A673 (cell line): ENCODE results near the gene ANKEF1. TPM values are rescaled to one million over a fixed set of nuclear protein-coding genes. Genes with fewer than 3 reads are reported as not detected.

ENCODE experiments used
- BruUV-seq: library from RNA; stranded (reverse); fragments of 400-500 nt; replicated peaks from 2 replicates; lab custom pipeline; 2021; lab: Mats Ljungman, UMichigan
- CTCF ChIA-PET: fragments of 300-600 bp; sonication (Branson Sonifier 250); formaldehyde crosslinking; loops from one replicate; lab custom pipeline; 2022; ENCODE audit warnings: antibody characterized with exemption; lab: Charles Lee
- POLR2A ChIA-PET: fragments of 300-600 bp; sonication (Branson Sonifier 250); formaldehyde crosslinking; loops from one replicate; lab custom pipeline; 2022; ENCODE audit warnings: antibody characterized with exemption; ENCODE audit not compliant: low non-redundant PET; lab: Charles Lee
- DNase-seq: peaks from one replicate; pipeline ENCODE4 v3.0.0-alpha.2; 2015; ENCODE audit warnings: low spot score
- H3K27ac ChIP-seq: fragments of 200-600 bp; sonication (generic); 2 replicates; pipeline ENCODE4 v1.5.1; 2016; ENCODE audit warnings: mixed run types, low read depth, mild to moderate bottlenecking, mixed read lengths, antibody characterized with exemption, low read length; ENCODE audit not compliant: poor library complexity, severe bottlenecking
- H3K27me3 ChIP-seq: fragments of 200-600 bp; sonication (generic); replicated peaks from 2 replicates; pipeline ENCODE4 v1.6.1; 2017; ENCODE audit warnings: mixed run types, low read depth, mild to moderate bottlenecking, mixed read lengths, antibody characterized with exemption, low read length; ENCODE audit not compliant: insufficient read depth, poor library complexity
- H3K36me3 ChIP-seq: fragments of 200-600 bp; sonication (generic); 2 replicates; pipeline ENCODE4 v1.6.1; 2016; ENCODE audit warnings: mixed run types, mild to moderate bottlenecking, mixed read lengths, antibody characterized with exemption, low read length; ENCODE audit not compliant: insufficient read depth, poor library complexity, severe bottlenecking
- H3K4me1 ChIP-seq: fragments of 200-600 bp; sonication (generic); 2 replicates; pipeline ENCODE4 v1.6.1; 2017; ENCODE audit warnings: mixed run types, mild to moderate bottlenecking, mixed read lengths, antibody characterized with exemption, low read length; ENCODE audit not compliant: insufficient read depth, poor library complexity, severe bottlenecking
- H3K4me3 ChIP-seq: fragments of 200-600 bp; sonication (generic); 2 replicates; pipeline ENCODE4 v1.5.1; 2016; ENCODE audit warnings: low read depth, mixed run types, mild to moderate bottlenecking, mixed read lengths, low read length; ENCODE audit not compliant: poor library complexity, severe bottlenecking
- H3K9me3 ChIP-seq: fragments of 200-600 bp; sonication (generic); 2 replicates; pipeline ENCODE4 v1.6.1; 2016; ENCODE audit warnings: mixed run types, low read depth, mild to moderate bottlenecking, mixed read lengths, antibody characterized with exemption, low read length; ENCODE audit not compliant: poor library complexity, severe bottlenecking
- EZH2 ChIP-seq: fragments of 200-600 bp; sonication (generic); IDR thresholded peaks from 2 replicates; pipeline ENCODE4 v1.6.1; 2017; ENCODE audit warnings: borderline replicate concordance, low read depth, mild to moderate bottlenecking, mixed read lengths, antibody characterized with exemption, low read length; ENCODE audit not compliant: poor library complexity, severe bottlenecking
- intact Hi-C: fragments of 100-400 bp; cut with micrococcal nuclease; formaldehyde crosslinking; loops from one replicate; pipeline ENCODE4 v1.10.0; 2022; ENCODE audit not compliant: unreplicated experiment
- total RNA-seq: library from RNA; stranded (reverse); gene quantifications from 2 replicates; pipeline ENCODE4 v1.2.3, GENCODE V29; 2021
- TF ChIP-seq, protein P1 (sequence below): fragments of 300-800, 200-600 bp; sonication (generic); conservative IDR thresholded peaks from 2 replicates; pipeline ENCODE4 v1.5.1; 2017; ENCODE audit warnings: low read depth, mild to moderate bottlenecking, antibody characterized with exemption, low read length, moderate library complexity, mixed read lengths

Gene ANKEF1
- total RNA-seq, 1 experiment from 2014 or later, result 1.3 TPM

DNA sequence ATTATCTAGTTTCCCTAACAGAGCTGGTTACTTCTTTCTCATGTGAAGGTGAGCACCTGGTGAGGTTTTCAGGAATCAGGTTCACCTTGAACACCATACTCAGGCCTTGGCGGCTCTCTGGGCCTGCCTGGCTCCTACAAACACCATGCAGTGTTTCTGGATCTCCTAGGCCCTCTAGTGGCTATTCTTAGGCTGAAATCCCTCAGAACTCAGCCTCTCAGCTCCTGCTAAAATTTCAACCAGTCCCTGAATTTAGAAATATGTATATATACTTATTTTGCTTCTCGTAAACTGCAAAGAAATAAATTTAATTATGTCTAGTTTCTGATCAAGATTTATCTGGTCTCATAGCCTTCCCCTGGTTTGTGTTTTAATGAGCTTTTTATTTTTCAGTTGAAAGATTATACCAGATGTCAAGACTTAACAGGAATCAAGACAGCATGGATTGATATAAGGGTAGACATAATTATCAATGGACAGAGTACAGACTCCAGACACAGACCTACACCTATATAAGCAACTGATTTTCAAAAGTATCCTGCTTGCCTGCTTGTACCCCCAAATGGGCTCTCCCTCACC lies 55.9 kb downstream of the ANKEF1 start:
- no peak for TF ChIP-seq EZH2
- TF ChIP-seq, protein P1, sequence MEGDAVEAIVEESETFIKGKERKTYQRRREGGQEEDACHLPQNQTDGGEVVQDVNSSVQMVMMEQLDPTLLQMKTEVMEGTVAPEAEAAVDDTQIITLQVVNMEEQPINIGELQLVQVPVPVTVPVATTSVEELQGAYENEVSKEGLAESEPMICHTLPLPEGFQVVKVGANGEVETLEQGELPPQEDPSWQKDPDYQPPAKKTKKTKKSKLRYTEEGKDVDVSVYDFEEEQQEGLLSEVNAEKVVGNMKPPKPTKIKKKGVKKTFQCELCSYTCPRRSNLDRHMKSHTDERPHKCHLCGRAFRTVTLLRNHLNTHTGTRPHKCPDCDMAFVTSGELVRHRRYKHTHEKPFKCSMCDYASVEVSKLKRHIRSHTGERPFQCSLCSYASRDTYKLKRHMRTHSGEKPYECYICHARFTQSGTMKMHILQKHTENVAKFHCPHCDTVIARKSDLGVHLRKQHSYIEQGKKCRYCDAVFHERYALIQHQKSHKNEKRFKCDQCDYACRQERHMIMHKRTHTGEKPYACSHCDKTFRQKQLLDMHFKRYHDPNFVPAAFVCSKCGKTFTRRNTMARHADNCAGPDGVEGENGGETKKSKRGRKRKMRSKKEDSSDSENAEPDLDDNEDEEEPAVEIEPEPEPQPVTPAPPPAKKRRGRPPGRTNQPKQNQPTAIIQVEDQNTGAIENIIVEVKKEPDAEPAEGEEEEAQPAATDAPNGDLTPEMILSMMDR, result peak; percentile 79
- POLR2A ChIA-PET, result interaction anchor here (0.6 kb wide), 1 partner anchor 128 kb away, joined by 3 read pairs; the partner anchor contains the start of gene SNAP25
- BruUV-seq, result no TSS peak
- no peak overlapping the region for H3K4me3 ChIP-seq
- no peaks in the 10 kb centered on the region for H3K9me3 ChIP-seq
- no peak overlapping the region for H3K27ac ChIP-seq
- DNase-seq, result peak; percentile 66
- no peaks in the 10 kb centered on the region for H3K27me3 ChIP-seq
- CTCF ChIA-PET, result interaction anchor here (1.1 to 2.4 kb wide), 4 partner anchors 14 to 124 kb away, joined by 3 to 45 read pairs (median 6); no protein-coding TSS in a partner anchor
- intact Hi-C loops, result loop anchor here (1.0 to 10.0 kb wide), 5 partner anchors 112 to 474 kb away; no protein-coding TSS in a partner anchor
- H3K4me1 ChIP-seq, result no peaks in the 10 kb centered on the region
- no peaks in the 10 kb centered on the region for H3K36me3 ChIP-seq

DNA sequence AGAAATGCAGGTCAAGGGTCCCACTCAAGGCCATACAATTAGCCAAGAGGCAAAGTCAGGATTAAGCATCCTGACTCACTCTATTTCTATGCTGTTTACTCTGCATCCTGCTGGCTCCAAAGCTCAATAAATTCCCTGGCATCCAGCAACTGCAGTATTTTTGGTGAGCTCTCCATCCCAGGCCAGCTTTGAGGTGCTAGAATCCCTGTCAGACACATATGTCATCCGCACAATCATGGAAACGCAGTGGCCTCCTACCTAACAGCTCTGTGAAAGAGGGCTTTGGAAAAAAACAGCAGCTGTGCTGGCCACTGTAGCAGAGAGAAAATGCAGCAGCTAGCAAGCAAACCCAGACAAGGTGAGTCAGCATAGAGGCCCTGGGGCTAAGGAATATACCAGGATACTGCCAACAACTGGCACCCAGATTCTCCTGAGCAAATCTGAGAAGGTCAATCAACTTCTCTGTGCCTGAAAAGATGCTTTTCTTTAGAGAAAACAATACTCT lies 58.4 kb downstream of the ANKEF1 start:
- ChIA-PET POLR2A (no interaction called here), CTCF (interaction anchor here (0.8 to 1.0 kb wide), 2 partner anchors 86 to 115 kb away, joined by 3 read pairs; no protein-coding TSS in a partner anchor)
- H3K4me3 ChIP-seq, result no peak overlapping the region
- no peaks in the 10 kb centered on the region for H3K9me3 ChIP-seq
- TF ChIP-seq, protein P1, result no peak
- TF ChIP-seq EZH2, result no peak
- H3K27ac ChIP-seq, result no peak overlapping the region
- no peaks in the 10 kb centered on the region for H3K4me1 ChIP-seq
- H3K36me3 ChIP-seq, result no peaks in the 10 kb centered on the region
- H3K27me3 ChIP-seq, result no peaks in the 10 kb centered on the region
- no TSS peak for BruUV-seq
- intact Hi-C loops, result loop anchor here (5.0 to 10.0 kb wide), 3 partner anchors 259 to 442 kb away; no protein-coding TSS in a partner anchor
- no peak for DNase-seq

DNA sequence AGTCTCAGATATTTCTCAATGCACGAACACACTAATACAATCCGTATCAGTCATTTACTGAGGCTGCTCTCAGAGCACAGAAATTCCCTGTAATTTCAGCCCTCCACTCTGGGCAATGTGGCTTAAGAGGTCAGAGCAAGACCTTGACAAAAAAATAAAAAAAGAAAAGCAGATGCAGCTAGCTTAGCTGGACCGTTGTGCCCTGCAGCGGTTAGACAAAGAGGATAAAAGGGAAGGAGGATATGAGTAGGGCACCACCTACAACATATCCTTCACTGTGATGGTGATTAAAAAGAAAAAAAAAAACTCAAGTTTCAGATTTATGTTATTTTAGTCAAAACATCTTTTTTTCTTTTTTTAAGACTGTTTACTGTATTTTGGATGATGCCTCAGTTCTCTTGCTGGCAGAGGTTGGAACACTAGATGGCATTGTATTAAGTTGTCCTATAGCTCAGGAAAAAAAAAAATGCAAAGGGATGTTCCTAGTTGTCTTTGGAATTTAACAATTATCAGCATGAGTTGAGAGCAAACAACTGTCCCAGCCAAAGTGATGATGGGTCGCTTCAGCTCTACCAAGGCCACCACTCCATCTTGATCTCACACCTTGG lies 59.9 kb downstream of the ANKEF1 start:
- Histone ChIP-seq H3K27me3 (no peaks in the 10 kb centered on the region), H3K9me3 (no peaks in the 10 kb centered on the region), H3K27ac (no peak overlapping the region), H3K36me3 (no peaks in the 10 kb centered on the region), H3K4me3 (no peak overlapping the region), H3K4me1 (no peaks in the 10 kb centered on the region)
- intact Hi-C loops, result loop anchor here (5.0 to 10.0 kb wide), 3 partner anchors 258 to 440 kb away; no protein-coding TSS in a partner anchor
- no TSS peak for BruUV-seq
- TF ChIP-seq EZH2, result no peak
- TF ChIP-seq, protein P1, result peak; percentile 51
- ChIA-PET POLR2A (no interaction called here), CTCF (interaction anchor here (0.5 to 0.7 kb wide), 4 partner anchors 47 to 124 kb away, joined by 3 to 4 read pairs (median 4); partner anchors contain the start of gene SNAP25)
- DNase-seq, result no peak
